OCI-LY7 (cell line): ENCODE data around the gene RAPGEF2.

Experiments
- CTCF ChIP-seq: fragments of 200-600 bp; sonication (generic); conservative IDR thresholded peaks from 2 replicates; pipeline ENCODE4 v1.5.1; 2014; ENCODE audit warnings: mild to moderate bottlenecking, antibody characterized with exemption, low read length, moderate library complexity, mixed read lengths
- EZH2phosphoT487 ChIP-seq: fragments of 200-600 bp; sonication (generic); IDR thresholded peaks from 2 replicates; pipeline ENCODE4 v1.6.1; 2018; ENCODE audit warnings: low read depth, borderline replicate concordance, mild to moderate bottlenecking, mixed run types, antibody characterized with exemption, low read length, moderate library complexity, mixed read lengths

- TF ChIP-seq CTCF (no peak), EZH2phosphoT487 (no peak)
Observed at GRCh38 chr4:159346681-159347080, 243.8 kb downstream of the RAPGEF2 start.
